Skeletal muscle cell (primary cell): ENCODE results near the gene MOSMO.
A peak's percentile ranks its signal among the peaks of the same experiment; 100 is the strongest.

Experiments
- DNase-seq: peaks from one replicate; pipeline ENCODE4 v3.0.0-alpha.2; 2010; ENCODE audit warnings: low read depth
- H3K4me3 ChIP-seq: 2 replicates; pipeline ENCODE4 v1.5.1; 2011; ENCODE audit warnings: low read depth, mild to moderate bottlenecking, control low read depth, low read length, moderate library complexity

MOSMO gene

DNA sequence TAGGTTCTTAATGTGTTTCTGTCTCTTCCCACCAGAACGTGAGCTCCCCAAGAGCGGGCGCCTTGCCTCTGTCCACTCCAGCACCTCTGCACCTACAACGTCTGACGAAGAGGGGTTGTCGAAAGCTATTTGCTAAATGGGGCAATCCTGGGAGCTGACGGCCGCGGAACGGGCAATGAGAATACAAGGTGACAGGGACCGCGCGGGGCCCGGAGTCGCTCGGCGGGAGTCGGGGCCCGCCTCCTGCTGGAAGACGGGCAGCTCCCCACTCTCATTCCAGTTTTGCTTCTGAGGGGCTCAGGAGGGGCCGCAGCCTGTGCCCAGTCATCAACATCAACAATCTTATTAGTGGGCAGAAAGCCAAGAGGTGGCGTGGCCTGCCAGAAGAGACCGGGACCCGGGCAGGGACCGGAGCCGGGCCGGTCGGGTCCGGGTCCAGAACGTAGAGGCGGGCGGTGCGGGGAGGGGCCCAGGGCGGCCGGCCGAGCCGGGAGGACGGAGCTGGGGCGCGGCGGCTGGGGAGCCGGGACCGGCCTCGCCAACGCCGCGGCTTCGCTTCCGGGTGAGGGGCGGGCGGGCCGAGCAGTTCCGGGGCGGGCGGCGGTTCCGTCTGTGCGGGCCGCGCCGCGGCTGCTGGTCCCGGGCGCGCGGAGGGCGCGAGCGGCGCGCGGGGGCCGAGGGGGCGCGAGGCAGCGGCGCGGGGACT lies at the start of gene MOSMO:
TSS of gene MOSMO (plus strand) at position 603 of the 706 bp plus-strand sequence. CDS start 191 bp downstream, outside the sequence.
- DNase-seq = no peak

DNA sequence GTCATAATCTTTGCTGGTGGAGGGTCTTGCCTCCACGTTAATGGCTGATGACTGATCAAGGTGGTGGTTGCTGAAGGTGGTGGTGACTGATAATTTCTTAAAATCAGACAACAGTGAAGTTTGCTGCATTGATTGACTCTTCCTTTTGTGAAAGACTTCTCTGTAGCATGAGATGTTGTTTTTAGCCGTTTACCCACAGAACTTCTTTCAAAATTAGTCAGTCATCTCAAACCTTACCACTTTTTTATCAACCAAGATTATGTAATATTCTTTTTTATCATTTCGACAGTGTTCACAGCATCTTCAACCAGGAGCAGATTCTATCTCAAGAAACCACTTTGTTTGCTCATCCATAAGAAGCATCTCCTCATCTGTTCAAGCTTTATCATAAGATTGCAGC lies 48.9 kb upstream of the MOSMO start:
- H3K4me3 ChIP-seq = no peak overlapping the region
- DNase-seq = no peak

More for the DNA sequence above, at the start of gene MOSMO:
- H3K4me3 ChIP-seq = peak within 1 kb of the TSS; percentile 91

DNA sequence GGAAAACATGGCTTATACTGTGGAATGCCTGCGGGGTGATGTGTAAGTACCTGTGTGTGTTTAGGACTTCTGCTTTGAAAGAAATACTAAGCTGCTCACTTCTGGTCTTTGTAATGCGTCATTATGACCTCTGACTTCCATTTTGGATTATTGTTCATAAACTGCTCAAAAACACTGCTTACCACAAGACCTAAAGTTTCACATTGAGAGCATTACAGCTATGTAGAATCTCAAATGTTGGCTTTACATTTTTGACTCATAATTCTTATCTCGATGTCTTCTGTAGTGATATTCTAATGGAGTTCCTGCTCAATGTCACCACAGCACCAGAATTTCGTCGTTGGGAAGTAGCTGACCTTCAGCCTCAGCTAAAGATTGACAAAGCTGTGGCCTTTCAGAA lies 45.4 kb upstream of the MOSMO start:
- no peak for DNase-seq
- no peak overlapping the region for H3K4me3 ChIP-seq

DNA sequence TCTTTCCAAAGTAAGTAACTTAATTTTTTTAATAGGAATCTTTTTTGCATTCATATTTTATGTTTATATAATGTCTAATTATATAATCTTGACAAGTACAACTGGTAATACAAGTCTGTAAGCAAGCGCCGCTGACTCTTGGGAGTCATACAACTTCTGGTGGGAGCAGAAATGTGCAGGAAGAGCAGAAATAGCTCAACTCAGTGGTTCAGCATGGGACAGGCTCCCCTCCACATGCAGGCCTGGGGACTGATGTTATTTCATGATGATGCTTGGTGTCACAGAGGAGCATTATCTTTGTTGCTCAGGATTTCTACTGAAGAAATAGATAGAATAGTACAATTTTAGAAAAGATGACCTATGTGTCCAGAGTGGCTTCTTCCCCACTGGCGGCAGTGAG lies 44.0 kb upstream of the MOSMO start:
- no peak for DNase-seq
- no peak overlapping the region for H3K4me3 ChIP-seq

DNA sequence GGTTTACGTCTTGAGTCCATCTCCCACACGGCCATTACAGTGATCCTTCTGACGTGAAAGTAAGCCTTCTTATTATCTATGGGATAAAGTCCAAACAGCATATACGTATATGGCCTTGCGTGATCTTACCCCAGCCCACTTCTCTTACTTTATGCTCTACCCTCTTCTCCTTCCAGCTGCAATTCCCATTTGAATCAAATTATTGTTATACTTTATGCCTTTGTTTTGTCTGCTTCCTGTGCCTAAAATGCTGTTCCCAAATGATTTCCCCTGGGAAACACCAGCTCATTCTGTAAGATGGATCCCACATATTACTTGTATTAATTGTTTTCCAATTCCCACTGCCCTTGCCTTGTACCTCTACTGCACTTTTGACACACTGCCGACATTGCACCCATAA lies 43.6 kb upstream of the MOSMO start:
- DNase-seq = no peak
- H3K4me3 ChIP-seq = no peak overlapping the region

GRCh38 chr16:21971856-21972255 lies 36.1 kb upstream of the MOSMO start:
- no peak for DNase-seq
- H3K4me3 ChIP-seq = no peak overlapping the region

DNA sequence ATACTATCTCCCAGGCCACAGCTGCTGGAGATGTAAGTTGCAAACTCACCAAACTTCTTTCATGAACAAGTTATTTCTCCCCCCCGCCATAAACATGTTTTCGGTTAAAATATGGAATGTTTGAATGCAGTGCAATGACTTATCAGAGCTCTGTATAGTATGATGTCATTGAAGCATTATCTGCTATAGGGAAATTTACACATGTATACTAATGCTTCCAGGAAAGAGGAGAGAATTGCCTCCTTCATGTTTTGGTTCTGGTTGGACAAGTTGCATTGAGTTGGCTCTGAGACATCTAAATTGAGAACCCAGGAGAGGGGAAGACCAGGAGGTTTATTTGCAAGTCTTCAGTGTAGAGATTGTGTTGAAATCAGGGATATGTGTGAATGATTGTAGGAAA lies 34.0 kb upstream of the MOSMO start:
- no peak for DNase-seq
- no peak overlapping the region for H3K4me3 ChIP-seq

DNA sequence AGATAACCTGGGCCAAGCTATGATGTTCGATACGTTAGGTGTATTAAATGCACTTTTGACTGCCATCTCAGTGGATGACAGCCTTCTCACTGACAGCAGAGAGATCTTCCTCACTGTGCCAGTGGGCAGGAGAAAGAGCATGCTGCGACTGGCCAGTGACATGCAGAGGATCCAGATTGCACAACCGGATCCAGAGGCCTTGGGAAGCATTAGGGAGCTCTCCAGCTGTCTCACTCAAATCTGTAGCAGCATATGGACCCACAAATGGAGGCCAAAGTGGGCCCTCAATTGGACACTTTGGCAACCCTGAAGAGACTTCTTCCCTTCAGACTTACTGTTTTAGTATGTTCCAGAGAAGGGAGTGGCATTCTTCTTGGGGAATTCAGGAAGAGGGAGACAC lies 27.9 kb upstream of the MOSMO start:
- no peak for DNase-seq
- H3K4me3 ChIP-seq = no peak overlapping the region

DNA sequence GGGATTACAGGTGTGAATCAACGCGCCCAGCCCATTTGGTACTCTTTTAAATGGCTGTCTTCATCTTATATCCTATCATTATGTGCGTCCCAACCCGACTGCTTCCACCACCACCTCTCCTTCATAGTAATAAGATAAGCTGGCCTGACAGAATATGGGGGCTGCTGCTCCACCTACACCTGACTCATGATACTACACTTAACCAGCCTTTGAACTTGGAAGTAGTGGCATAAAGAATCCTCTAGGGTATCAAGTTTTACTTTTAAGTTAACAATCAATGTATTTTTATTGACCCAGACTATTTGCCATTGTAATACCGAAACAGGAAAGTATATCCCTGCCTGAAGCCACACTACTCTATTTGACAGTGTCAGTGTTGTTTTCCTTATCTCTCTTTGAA lies 25.8 kb upstream of the MOSMO start:
- DNase-seq = no peak
- no peak overlapping the region for H3K4me3 ChIP-seq

DNA sequence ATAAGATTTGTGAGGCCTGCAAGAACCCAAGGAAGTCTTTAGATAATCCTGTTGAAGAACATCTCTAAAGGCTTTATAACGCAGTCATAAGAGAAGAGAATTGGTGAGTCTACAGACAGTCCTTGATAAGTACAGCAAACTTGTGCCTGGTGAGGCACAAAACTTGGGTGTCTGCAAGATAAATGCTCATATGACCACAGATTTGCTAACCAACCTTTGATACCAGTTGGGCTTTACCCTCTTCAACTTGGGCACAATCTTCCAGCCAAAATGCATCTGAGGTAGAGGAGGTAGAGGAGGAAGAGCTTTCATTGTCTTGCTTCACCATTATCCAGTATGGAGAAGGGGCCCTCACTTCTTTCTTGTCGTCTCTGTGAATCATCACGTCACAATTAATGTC lies 23.8 kb upstream of the MOSMO start:
- DNase-seq = no peak
- H3K4me3 ChIP-seq = no peak overlapping the region

GRCh38 chr16:21985524-21985923 lies 22.4 kb upstream of the MOSMO start:
- H3K4me3 ChIP-seq = no peak overlapping the region
- no peak for DNase-seq

- no peak for DNase-seq
- H3K4me3 ChIP-seq = no peak overlapping the region
Measured at GRCh38 chr16:21986692-21987246, 21.1 kb upstream of the MOSMO start.

DNA sequence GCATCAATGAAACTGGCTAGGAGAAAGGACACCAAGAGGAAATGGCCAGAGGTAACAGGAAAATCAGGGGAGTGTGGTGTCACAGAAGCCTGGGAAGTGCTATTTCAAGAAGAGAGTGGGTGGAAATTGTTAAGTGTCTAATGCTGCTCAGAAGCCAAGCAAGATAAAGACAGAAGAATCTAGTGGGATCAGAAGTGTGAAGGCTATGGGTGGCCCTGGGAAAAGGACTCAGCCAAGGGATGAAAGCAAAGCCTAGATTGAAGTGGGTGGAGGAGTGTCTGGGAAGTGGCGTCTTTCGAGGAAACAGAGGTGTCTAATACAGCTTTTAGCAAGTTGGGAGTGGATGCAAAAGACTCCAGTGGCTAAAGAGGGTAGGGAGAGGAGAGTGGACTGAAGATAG lies 20.4 kb upstream of the MOSMO start:
- H3K4me3 ChIP-seq = no peak overlapping the region
- no peak for DNase-seq

DNA sequence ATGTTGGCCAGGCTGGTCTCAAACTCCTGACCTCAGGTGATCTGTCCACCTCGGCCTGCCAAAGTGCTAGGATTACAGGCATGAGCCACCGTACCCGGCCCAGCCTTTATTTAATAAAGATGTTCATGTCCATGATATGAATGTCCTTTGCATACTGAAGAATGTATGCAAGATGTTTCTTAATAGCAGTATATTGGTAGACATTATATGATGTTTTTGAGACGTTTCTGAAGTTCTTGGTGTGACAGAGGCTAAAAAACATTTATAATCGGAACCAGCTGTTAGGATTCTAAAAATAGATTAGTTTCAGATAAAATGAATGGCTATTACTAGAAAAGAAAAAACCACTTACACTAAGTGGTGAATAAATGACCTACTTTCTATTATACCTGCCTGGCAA lies 18.8 kb upstream of the MOSMO start:
- no peak for DNase-seq
- H3K4me3 ChIP-seq = no peak overlapping the region

GRCh38 chr16:21989751-21990150 lies 18.2 kb upstream of the MOSMO start:
- no peak for DNase-seq
- no peak overlapping the region for H3K4me3 ChIP-seq

DNA sequence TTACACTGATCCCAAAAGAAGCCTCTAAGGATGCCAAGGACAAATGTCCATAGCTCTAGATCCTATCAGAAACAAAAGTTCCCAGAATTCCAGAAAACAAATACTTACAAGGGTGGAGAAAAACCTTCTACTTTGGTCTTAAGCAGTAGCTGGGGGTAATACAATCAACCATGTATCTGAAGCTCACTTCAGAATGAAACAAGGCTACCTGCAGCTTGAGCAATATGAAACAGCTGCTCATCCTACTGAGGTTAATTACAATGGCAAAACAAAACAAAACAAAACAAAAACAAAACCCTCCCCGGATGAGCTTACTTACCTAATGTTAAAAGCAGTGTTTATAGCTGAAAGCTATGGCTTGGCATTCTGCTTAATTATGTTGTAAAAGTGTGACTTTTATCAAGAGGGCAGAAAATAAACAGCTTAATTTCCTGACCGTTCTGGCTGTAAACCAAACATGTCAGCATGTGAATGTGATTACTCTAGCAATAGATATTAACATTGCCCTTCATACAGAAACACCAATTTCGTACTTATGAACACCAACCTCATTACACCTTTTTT lies 17.4 kb upstream of the MOSMO start:
- no peak for DNase-seq
- H3K4me3 ChIP-seq = no peak overlapping the region

- no peak overlapping the region for H3K4me3 ChIP-seq
- no peak for DNase-seq
Measured at GRCh38 chr16:21991621-21992020, 16.3 kb upstream of the MOSMO start.

DNA sequence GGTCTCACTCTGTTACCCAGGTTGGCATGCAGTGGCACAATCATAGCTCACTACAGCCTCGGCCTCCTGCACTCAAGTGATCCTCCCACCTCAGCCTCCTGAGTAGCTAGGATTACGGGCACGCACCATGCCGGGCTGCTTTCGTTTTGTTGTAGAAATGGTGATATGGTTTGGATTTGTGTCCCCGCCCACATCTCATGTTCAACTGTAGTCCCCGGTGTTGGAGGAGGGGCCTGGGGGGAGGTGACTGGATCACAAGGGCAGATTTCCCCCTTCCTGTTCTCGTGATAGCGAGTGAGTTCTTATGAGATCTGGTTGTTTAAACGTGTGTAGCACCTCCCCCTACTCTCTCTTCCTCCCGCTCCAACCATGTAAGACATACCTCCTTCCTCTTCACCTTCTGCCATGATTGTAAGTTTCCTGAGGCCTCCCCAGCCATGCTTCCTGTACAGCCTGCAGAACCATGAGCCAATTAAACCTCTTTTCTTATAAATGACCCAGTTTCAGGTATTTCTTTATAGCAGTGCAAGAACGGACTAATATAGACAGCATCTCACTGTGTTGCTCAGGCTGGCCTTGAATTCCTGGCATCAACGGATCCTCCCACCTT lies 12.9 kb upstream of the MOSMO start:
- H3K4me3 ChIP-seq = no peak overlapping the region
- DNase-seq = no peak

- no peak overlapping the region for H3K4me3 ChIP-seq
- no peak for DNase-seq
Measured at GRCh38 chr16:21996923-21997696, 10.8 kb upstream of the MOSMO start.
